NB4 (cell line): ENCODE data around the gene RNF20.

Source experiments
- CTCF ChIP-seq: IDR thresholded peaks from one replicate; pipeline ENCODE4 v1.5.1; 2012; ENCODE audit warnings: low read depth, low read length
- TF ChIP-seq, protein P1 (sequence below): IDR thresholded peaks from 2 replicates; pipeline ENCODE4 v1.6.1; 2011; ENCODE audit warnings: low read depth, low read length

DNA sequence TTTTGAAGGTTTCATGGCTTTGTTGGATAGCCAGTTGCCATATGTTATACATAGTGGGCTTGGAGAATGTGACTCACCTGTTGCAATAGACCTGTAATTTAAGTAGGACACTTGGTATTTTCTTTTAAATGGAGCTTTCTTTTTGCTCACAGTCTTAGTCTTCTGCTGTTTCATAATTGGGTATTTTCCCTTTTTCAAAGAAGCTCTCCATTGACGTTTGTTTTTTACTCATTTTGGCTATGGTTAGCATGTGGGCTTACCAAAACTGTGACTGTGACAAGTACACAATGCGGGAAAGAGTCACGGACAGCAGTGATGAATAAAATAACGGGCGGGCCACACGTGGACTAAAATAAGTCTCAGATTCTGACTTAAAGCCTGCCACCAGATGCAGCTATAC, 23.2 kb upstream of the RNF20 start:
- no peak for TF ChIP-seq CTCF
- TF ChIP-seq, protein P1, sequence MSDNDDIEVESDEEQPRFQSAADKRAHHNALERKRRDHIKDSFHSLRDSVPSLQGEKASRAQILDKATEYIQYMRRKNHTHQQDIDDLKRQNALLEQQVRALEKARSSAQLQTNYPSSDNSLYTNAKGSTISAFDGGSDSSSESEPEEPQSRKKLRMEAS, result no peak
